ENCODE measurements around the gene OSCP1.
A peak's percentile ranks its signal among the peaks of the same experiment; 100 is the strongest.

GRCh38 chr1:36384542-36385409 is 65.5 kb downstream of the OSCP1 start:
- no peak for TF ChIP-seq POLR2A (IDR thresholded peaks at IDR 0.05)
- TF ChIP-seq, protein P1, sequence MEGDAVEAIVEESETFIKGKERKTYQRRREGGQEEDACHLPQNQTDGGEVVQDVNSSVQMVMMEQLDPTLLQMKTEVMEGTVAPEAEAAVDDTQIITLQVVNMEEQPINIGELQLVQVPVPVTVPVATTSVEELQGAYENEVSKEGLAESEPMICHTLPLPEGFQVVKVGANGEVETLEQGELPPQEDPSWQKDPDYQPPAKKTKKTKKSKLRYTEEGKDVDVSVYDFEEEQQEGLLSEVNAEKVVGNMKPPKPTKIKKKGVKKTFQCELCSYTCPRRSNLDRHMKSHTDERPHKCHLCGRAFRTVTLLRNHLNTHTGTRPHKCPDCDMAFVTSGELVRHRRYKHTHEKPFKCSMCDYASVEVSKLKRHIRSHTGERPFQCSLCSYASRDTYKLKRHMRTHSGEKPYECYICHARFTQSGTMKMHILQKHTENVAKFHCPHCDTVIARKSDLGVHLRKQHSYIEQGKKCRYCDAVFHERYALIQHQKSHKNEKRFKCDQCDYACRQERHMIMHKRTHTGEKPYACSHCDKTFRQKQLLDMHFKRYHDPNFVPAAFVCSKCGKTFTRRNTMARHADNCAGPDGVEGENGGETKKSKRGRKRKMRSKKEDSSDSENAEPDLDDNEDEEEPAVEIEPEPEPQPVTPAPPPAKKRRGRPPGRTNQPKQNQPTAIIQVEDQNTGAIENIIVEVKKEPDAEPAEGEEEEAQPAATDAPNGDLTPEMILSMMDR (IDR thresholded peaks at IDR 0.05): no peak
- peak in 1 of 2 donors; percentile 32 for TF ChIP-seq POLR2AphosphoS5 (IDR thresholded peaks at IDR 0.05; ENCODE audit: insufficient read depth in 1 of 2, low read depth in 1 of 2)

Data from vagina (tissue), 2 donors.